ENCODE data around the gene TRMT44. TPM values are rescaled to one million over a fixed set of nuclear protein-coding genes. Genes with fewer than 3 reads are reported as not detected.
"Not testable (repeated sequence)": the region's sequence is repeated elsewhere in the genome, so short reads cannot be mapped to it uniquely, and the experiment has no call there.

TRMT44 gene
- total RNA-seq, 2 donors from 2014 or later, result 10.5 to 11.4 TPM

DNA sequence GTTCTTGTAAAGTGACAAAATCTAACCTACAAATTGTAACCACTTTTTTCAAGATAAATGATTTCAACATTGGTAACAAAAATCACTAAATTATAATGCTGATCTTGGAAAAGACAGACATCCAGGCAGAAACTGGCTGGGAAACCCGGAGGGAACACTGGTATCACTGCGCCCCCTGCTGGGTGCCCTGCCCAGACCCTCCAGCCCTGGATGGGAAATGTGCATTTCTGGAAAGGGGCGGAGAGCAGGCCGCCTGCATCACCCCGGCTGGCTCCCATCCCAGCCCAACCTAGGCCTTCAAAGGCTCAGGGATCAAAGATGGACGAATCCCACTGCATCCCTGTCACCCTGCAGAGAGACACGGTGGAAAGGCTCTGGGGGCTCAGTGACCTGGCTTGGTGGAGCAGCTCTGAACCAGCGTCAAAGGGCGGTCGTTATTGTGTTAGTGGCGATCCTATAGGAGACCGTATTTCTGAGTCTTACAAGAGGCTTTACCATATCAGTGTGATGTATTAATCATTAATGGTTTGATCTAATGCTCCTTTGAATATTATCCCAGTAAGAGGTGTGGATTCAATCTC, 37.3 kb upstream of the TRMT44 start:
- TF ChIP-seq, protein P1, sequence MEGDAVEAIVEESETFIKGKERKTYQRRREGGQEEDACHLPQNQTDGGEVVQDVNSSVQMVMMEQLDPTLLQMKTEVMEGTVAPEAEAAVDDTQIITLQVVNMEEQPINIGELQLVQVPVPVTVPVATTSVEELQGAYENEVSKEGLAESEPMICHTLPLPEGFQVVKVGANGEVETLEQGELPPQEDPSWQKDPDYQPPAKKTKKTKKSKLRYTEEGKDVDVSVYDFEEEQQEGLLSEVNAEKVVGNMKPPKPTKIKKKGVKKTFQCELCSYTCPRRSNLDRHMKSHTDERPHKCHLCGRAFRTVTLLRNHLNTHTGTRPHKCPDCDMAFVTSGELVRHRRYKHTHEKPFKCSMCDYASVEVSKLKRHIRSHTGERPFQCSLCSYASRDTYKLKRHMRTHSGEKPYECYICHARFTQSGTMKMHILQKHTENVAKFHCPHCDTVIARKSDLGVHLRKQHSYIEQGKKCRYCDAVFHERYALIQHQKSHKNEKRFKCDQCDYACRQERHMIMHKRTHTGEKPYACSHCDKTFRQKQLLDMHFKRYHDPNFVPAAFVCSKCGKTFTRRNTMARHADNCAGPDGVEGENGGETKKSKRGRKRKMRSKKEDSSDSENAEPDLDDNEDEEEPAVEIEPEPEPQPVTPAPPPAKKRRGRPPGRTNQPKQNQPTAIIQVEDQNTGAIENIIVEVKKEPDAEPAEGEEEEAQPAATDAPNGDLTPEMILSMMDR (IDR thresholded peaks at IDR 0.05), result peak; percentile 79 to 95
- Histone ChIP-seq H3K27ac (peak overlapping the region; percentile 65 to 72), H3K36me3 (peaks cover 69% of the 10 kb centered on the region), H3K4me1 (peaks cover 0 to 41% of the 10 kb centered on the region in 2 donors), H3K27me3 (no peaks in the 10 kb centered on the region), H3K9me3 (no peaks in the 10 kb centered on the region), H3K4me3 (no peak overlapping the region)
- DNase-seq (ENCODE audit: low spot score), result peak; percentile 92

DNA sequence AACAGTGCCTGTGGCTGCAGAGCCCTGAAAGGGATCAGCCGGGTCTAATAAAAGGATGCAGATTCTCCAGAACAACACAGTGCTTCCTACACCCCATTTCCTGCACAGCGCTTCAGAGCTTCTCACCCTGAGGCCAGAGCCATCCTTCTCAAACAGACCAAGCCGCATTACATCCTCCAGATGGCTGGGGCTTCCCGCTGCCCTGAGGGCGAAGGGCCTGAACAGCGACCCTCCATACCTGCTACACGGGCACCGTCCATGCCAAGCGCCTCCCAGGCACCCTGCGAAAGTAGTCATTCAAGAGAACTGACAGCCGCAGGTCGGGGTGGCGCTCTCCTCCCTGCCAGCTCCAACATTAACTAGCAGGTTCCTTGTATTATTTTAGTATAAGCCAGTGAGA, 36.6 kb upstream of the TRMT44 start:
- DNase-seq (ENCODE audit: low spot score), result no peak
- Histone ChIP-seq H3K27ac (peak overlapping the region in 1 of 2 donors; percentile 72), H3K4me1 (peaks cover 0 to 42% of the 10 kb centered on the region in 2 donors), H3K9me3 (no peaks in the 10 kb centered on the region), H3K4me3 (no peak overlapping the region), H3K36me3 (peaks cover 69% of the 10 kb centered on the region), H3K27me3 (no peaks in the 10 kb centered on the region)
- TF ChIP-seq, protein P1 (IDR thresholded peaks at IDR 0.05), result no peak

DNA sequence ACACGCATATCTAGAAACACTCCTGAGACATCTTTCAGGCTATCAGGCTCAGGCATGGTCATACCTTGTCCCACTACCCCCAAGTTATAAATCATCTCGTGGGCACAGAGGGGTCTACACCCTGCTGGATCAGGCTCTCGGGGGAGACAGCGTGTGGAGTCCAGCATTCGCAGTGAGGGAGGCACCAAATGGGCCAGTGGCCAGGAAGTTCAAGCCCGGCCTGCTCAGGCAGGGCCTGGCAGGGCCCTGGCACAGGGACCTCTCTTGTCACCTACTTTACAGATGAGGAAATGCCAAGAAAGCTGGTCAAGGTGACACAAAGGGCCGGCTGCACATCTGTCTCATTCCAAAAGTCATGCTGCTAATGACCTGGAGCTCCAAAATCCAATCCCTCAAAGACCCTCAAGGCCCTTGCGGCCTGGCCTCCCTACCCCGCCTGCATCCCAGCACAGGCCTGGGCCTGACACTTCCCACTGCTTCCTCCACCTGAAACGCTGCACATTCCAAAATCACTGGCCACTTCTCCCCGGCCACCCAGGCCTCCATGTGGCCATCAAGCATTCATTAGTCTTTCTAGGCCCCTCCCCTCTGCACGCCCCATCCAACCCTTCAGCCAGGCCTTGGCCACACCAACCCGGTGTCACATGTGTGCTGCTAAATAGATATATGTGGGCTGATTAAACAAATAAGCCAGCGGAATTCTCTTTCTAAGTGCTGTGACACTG, 35.6 kb upstream of the TRMT44 start:
- H3K4me3 ChIP-seq, result no peak overlapping the region
- peaks cover 0 to 52% of the 10 kb centered on the region in 2 donors for H3K4me1 ChIP-seq
- no peak for DNase-seq (ENCODE audit: low spot score)
- H3K9me3 ChIP-seq, result no peaks in the 10 kb centered on the region
- H3K27me3 ChIP-seq, result no peaks in the 10 kb centered on the region
- peaks cover 69% of the 10 kb centered on the region for H3K36me3 ChIP-seq
- TF ChIP-seq, protein P1 (IDR thresholded peaks at IDR 0.05), result no peak
- peak overlapping the region; percentile 50 to 54 for H3K27ac ChIP-seq

DNA sequence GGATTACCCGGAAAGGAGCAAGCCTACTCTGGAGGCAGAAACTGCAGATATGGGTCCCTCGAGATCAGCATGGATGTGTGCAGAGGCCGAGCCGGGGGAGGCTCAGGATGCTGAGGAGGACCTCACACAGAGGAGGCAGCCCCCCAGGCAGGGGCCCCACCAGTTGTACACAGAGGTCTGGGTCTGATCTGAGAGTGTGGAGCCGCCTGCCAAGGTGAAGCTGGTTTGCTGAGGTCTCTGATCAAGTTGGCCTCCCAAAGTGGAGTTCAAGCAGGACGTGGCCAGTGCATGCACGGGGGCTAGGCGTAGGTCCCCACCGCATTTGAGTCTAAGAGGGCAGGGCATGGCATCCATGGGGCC, 35.1 kb upstream of the TRMT44 start:
- H3K36me3 ChIP-seq, result peaks cover 73% of the 10 kb centered on the region

DNA sequence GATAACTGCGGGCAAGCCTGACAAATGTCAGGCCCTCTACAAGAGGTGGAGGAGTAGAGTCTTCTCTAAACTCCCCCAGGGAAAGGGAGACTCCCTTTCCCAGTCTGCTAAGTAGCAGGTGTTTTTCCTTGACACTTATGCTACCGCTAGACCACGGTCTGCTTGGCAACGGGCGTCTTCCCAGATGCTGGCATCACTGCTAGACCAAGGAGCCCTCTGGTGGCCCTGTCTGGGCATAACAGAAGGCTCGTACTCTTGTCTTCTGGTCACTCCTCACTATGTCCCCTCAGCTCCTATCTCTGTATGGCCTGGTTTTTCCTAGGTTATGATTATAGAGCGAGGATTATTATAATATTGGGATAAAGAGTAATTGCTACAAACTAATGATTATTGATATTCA, 33.7 kb upstream of the TRMT44 start:
- not testable (repeated sequence) for H3K27ac ChIP-seq; DNase-seq (ENCODE audit: low spot score); H3K27me3 ChIP-seq; H3K4me3 ChIP-seq; H3K9me3 ChIP-seq
- TF ChIP-seq, protein P1 (IDR thresholded peaks at IDR 0.05), result peak; percentile 20 to 65
- Histone ChIP-seq H3K4me1 (peaks cover 0 to 55% of the 10 kb centered on the region in 2 donors), H3K36me3 (peaks cover 83% of the 10 kb centered on the region)

More for the DNA sequence above, 35.1 kb upstream of the TRMT44 start:
- DNase-seq (ENCODE audit: low spot score), result no peak
- Histone ChIP-seq H3K27ac (peak overlapping the region; percentile 50 to 54), H3K4me1 (peaks cover 0 to 57% of the 10 kb centered on the region in 2 donors), H3K9me3 (no peaks in the 10 kb centered on the region), H3K4me3 (no peak overlapping the region), H3K27me3 (no peaks in the 10 kb centered on the region)
- TF ChIP-seq, protein P1 (IDR thresholded peaks at IDR 0.05), result no peak

Measured in right atrium auricular region (tissue), 2 donors.